Stimulated activated CD8-positive, alpha-beta memory T cell treated with anti-CD3 and anti-CD28 coated beads, Interleukin-7, amount 100 ng/mL, for 24 hours (primary cell): ENCODE data around the gene VCAN.

Source experiments
- DNase-seq: peaks from one replicate; pipeline ENCODE4 v3.0.0-alpha.2; 2020; ENCODE audit warnings: low read depth

Gene VCAN

GRCh38 chr5:83531661-83532060, 60.1 kb downstream of the VCAN start:
- DNase-seq: no peak

- no peak for DNase-seq
Observed at GRCh38 chr5:83538786-83539462, 67.4 kb downstream of the VCAN start.

GRCh38 chr5:83539463-83539790, 67.9 kb downstream of the VCAN start:
- no peak for DNase-seq

- DNase-seq: no peak
Observed at GRCh38 chr5:83540105-83540504, 68.6 kb downstream of the VCAN start.

GRCh38 chr5:83540783-83541182, 69.2 kb downstream of the VCAN start:
- no peak for DNase-seq

GRCh38 chr5:83542839-83543238, 71.3 kb downstream of the VCAN start:
- no peak for DNase-seq

- DNase-seq: no peak
Observed at GRCh38 chr5:83543898-83544297, 72.4 kb downstream of the VCAN start.

GRCh38 chr5:83547161-83547560, 75.6 kb downstream of the VCAN start:
- no peak for DNase-seq

GRCh38 chr5:83547889-83548288, 76.3 kb downstream of the VCAN start:
- no peak for DNase-seq

GRCh38 chr5:83548581-83548980, 77.0 kb downstream of the VCAN start:
- DNase-seq: no peak

GRCh38 chr5:83549076-83549475, 77.5 kb downstream of the VCAN start:
- no peak for DNase-seq

GRCh38 chr5:83549674-83550073, 78.1 kb downstream of the VCAN start:
- DNase-seq: no peak

- DNase-seq: no peak
Observed at GRCh38 chr5:83551821-83552220, 80.3 kb downstream of the VCAN start.

GRCh38 chr5:83552275-83552674, 80.7 kb downstream of the VCAN start:
- DNase-seq: no peak

- no peak for DNase-seq
Observed at GRCh38 chr5:83553000-83553486, 81.5 kb downstream of the VCAN start.

- DNase-seq: no peak
Observed at GRCh38 chr5:83554133-83554532, 82.6 kb downstream of the VCAN start.

GRCh38 chr5:83554686-83555085, 83.1 kb downstream of the VCAN start:
- DNase-seq: no peak

GRCh38 chr5:83555263-83555662, 83.7 kb downstream of the VCAN start:
- no peak for DNase-seq

- DNase-seq: no peak
Observed at GRCh38 chr5:83556190-83556589, 84.6 kb downstream of the VCAN start.

- no peak for DNase-seq
Observed at GRCh38 chr5:83559118-83559785, 87.7 kb downstream of the VCAN start.

- DNase-seq: no peak
Observed at GRCh38 chr5:83562071-83562606, 90.6 kb downstream of the VCAN start.

- no peak for DNase-seq
Observed at GRCh38 chr5:83562791-83563557, 91.4 kb downstream of the VCAN start.

GRCh38 chr5:83563631-83564030, 92.1 kb downstream of the VCAN start:
- DNase-seq: no peak
